A673 (cell line): Measurements from ENCODE around the gene LARP4B. TPM values are rescaled to one million over a fixed set of nuclear protein-coding genes. Genes with fewer than 3 reads are reported as not detected.

Experiments used
- BruUV-seq: library from RNA; stranded (reverse); fragments of 400-500 nt; replicated peaks from 2 replicates; lab custom pipeline; 2021; lab: Mats Ljungman, UMichigan
- CTCF ChIA-PET: fragments of 300-600 bp; sonication (Branson Sonifier 250); formaldehyde crosslinking; loops from one replicate; lab custom pipeline; 2022; ENCODE audit warnings: antibody characterized with exemption; lab: Charles Lee
- POLR2A ChIA-PET: fragments of 300-600 bp; sonication (Branson Sonifier 250); formaldehyde crosslinking; loops from one replicate; lab custom pipeline; 2022; ENCODE audit warnings: antibody characterized with exemption; ENCODE audit not compliant: low non-redundant PET; lab: Charles Lee
- DNase-seq: peaks from one replicate; pipeline ENCODE4 v3.0.0-alpha.2; 2015; ENCODE audit warnings: low spot score
- H3K27ac ChIP-seq: fragments of 200-600 bp; sonication (generic); 2 replicates; pipeline ENCODE4 v1.5.1; 2016; ENCODE audit warnings: mixed run types, low read depth, mild to moderate bottlenecking, mixed read lengths, antibody characterized with exemption, low read length; ENCODE audit not compliant: poor library complexity, severe bottlenecking
- H3K27me3 ChIP-seq: fragments of 200-600 bp; sonication (generic); replicated peaks from 2 replicates; pipeline ENCODE4 v1.6.1; 2017; ENCODE audit warnings: mixed run types, low read depth, mild to moderate bottlenecking, mixed read lengths, antibody characterized with exemption, low read length; ENCODE audit not compliant: insufficient read depth, poor library complexity
- H3K36me3 ChIP-seq: fragments of 200-600 bp; sonication (generic); 2 replicates; pipeline ENCODE4 v1.6.1; 2016; ENCODE audit warnings: mixed run types, mild to moderate bottlenecking, mixed read lengths, antibody characterized with exemption, low read length; ENCODE audit not compliant: insufficient read depth, poor library complexity, severe bottlenecking
- H3K4me1 ChIP-seq: fragments of 200-600 bp; sonication (generic); 2 replicates; pipeline ENCODE4 v1.6.1; 2017; ENCODE audit warnings: mixed run types, mild to moderate bottlenecking, mixed read lengths, antibody characterized with exemption, low read length; ENCODE audit not compliant: insufficient read depth, poor library complexity, severe bottlenecking
- H3K4me3 ChIP-seq: fragments of 200-600 bp; sonication (generic); 2 replicates; pipeline ENCODE4 v1.5.1; 2016; ENCODE audit warnings: low read depth, mixed run types, mild to moderate bottlenecking, mixed read lengths, low read length; ENCODE audit not compliant: poor library complexity, severe bottlenecking
- H3K9me3 ChIP-seq: fragments of 200-600 bp; sonication (generic); 2 replicates; pipeline ENCODE4 v1.6.1; 2016; ENCODE audit warnings: mixed run types, low read depth, mild to moderate bottlenecking, mixed read lengths, antibody characterized with exemption, low read length; ENCODE audit not compliant: poor library complexity, severe bottlenecking
- EZH2 ChIP-seq: fragments of 200-600 bp; sonication (generic); IDR thresholded peaks from 2 replicates; pipeline ENCODE4 v1.6.1; 2017; ENCODE audit warnings: borderline replicate concordance, low read depth, mild to moderate bottlenecking, mixed read lengths, antibody characterized with exemption, low read length; ENCODE audit not compliant: poor library complexity, severe bottlenecking
- intact Hi-C: fragments of 100-400 bp; cut with micrococcal nuclease; formaldehyde crosslinking; loops from one replicate; pipeline ENCODE4 v1.10.0; 2022; ENCODE audit not compliant: unreplicated experiment
- total RNA-seq: library from RNA; stranded (reverse); gene quantifications from 2 replicates; pipeline ENCODE4 v1.2.3, GENCODE V29; 2021
- TF ChIP-seq, protein P1 (sequence below): fragments of 300-800, 200-600 bp; sonication (generic); conservative IDR thresholded peaks from 2 replicates; pipeline ENCODE4 v1.5.1; 2017; ENCODE audit warnings: low read depth, mild to moderate bottlenecking, antibody characterized with exemption, low read length, moderate library complexity, mixed read lengths

Gene LARP4B
- total RNA-seq, 1 experiment from 2014 or later = 101 TPM

GRCh38 chr10:805620-806305 is 125.7 kb downstream of the LARP4B start:
- H3K27me3 ChIP-seq = no peaks in the 10 kb centered on the region
- BruUV-seq = no TSS peak
- no peak overlapping the region for H3K27ac ChIP-seq
- TF ChIP-seq, protein P1, sequence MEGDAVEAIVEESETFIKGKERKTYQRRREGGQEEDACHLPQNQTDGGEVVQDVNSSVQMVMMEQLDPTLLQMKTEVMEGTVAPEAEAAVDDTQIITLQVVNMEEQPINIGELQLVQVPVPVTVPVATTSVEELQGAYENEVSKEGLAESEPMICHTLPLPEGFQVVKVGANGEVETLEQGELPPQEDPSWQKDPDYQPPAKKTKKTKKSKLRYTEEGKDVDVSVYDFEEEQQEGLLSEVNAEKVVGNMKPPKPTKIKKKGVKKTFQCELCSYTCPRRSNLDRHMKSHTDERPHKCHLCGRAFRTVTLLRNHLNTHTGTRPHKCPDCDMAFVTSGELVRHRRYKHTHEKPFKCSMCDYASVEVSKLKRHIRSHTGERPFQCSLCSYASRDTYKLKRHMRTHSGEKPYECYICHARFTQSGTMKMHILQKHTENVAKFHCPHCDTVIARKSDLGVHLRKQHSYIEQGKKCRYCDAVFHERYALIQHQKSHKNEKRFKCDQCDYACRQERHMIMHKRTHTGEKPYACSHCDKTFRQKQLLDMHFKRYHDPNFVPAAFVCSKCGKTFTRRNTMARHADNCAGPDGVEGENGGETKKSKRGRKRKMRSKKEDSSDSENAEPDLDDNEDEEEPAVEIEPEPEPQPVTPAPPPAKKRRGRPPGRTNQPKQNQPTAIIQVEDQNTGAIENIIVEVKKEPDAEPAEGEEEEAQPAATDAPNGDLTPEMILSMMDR = no peak
- no peak for TF ChIP-seq EZH2
- ChIA-PET CTCF (no interaction called here), POLR2A (no interaction called here)
- peaks cover 39% of the 10 kb centered on the region for H3K36me3 ChIP-seq
- DNase-seq = no peak
- no peak overlapping the region for H3K4me3 ChIP-seq
- H3K4me1 ChIP-seq = no peaks in the 10 kb centered on the region
- no peaks in the 10 kb centered on the region for H3K9me3 ChIP-seq
- intact Hi-C loops = no loop called here

GRCh38 chr10:804787-805619 is 126.5 kb downstream of the LARP4B start:
- intact Hi-C loops = no loop called here
- DNase-seq = no peak
- no peak overlapping the region for H3K27ac ChIP-seq
- H3K9me3 ChIP-seq = no peaks in the 10 kb centered on the region
- H3K4me3 ChIP-seq = no peak overlapping the region
- ChIA-PET CTCF (no interaction called here), POLR2A (no interaction called here)
- H3K36me3 ChIP-seq = peaks cover 35% of the 10 kb centered on the region
- TF ChIP-seq, protein P1 = no peak
- H3K4me1 ChIP-seq = no peaks in the 10 kb centered on the region
- no peaks in the 10 kb centered on the region for H3K27me3 ChIP-seq
- BruUV-seq = no TSS peak

- H3K4me1 ChIP-seq = no peaks in the 10 kb centered on the region
- H3K36me3 ChIP-seq = peaks cover 28% of the 10 kb centered on the region
- no peak overlapping the region for H3K27ac ChIP-seq
- POLR2A ChIA-PET = no interaction called here
- no peak overlapping the region for H3K4me3 ChIP-seq
- TF ChIP-seq, protein P1 = no peak
- no peak for TF ChIP-seq EZH2
- no TSS peak for BruUV-seq
- no peak for DNase-seq
- intact Hi-C loops = no loop called here
- CTCF ChIA-PET = no interaction called here
- no peaks in the 10 kb centered on the region for H3K27me3 ChIP-seq
- no peaks in the 10 kb centered on the region for H3K9me3 ChIP-seq
Measured at GRCh38 chr10:804191-804781, 127.2 kb downstream of the LARP4B start.
